GM10847 (cell line): ENCODE results near the gene WASHC4.

Experiments
- POLR2A ChIP-seq: IDR thresholded peaks from 2 replicates; pipeline ENCODE4 v1.6.1; 2011; ENCODE audit not compliant: insufficient read length; ENCODE audit errors: extremely low read depth

WASHC4 gene

DNA sequence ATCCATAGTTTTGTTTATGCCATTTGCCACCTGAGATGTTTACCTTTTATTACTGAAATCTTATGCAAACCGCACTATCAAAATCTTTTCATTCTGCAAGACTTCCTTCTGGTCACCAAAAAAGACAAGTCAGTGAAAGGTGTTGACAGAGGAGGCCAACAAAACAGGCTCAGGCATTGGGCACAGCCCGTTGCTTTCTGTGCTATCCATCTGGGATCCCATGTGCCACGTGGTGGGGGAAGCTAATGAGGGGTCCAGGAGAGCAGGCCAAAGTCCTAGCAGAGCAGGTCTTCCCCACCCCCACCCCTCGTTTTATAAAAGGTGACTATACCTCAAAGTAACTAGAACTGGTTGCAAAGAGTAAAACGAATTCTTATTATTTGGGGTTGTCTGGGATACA lies 24.5 kb upstream of the WASHC4 start:
- TF ChIP-seq POLR2A = no peak

DNA sequence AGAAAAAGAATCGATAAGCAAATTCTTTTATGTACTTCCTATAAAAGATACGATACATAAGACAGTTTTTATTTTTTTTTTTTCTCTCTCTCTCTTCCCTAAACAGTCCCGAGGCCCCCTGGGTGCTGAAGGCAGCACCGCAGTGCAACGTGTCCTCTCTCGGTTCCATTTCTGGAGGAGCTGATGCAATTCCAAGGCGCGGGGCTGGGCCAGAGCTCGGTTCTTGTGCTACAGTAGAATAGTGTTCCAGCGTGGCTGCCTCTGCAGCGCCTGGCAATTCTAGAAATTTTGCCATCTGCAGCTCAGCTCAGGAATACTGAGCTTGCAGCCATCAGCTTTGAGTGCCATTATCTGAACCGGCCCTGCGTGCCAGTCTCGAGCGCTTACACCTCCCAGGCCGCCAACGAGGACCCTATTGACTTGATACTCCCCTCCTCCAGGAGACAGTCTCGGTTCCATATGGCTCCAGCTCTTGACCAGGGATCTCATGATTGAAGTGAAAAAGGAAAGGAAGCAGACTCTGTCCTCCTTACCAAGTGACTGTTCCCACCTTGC lies 23.9 kb upstream of the WASHC4 start:
- no peak for TF ChIP-seq POLR2A

DNA sequence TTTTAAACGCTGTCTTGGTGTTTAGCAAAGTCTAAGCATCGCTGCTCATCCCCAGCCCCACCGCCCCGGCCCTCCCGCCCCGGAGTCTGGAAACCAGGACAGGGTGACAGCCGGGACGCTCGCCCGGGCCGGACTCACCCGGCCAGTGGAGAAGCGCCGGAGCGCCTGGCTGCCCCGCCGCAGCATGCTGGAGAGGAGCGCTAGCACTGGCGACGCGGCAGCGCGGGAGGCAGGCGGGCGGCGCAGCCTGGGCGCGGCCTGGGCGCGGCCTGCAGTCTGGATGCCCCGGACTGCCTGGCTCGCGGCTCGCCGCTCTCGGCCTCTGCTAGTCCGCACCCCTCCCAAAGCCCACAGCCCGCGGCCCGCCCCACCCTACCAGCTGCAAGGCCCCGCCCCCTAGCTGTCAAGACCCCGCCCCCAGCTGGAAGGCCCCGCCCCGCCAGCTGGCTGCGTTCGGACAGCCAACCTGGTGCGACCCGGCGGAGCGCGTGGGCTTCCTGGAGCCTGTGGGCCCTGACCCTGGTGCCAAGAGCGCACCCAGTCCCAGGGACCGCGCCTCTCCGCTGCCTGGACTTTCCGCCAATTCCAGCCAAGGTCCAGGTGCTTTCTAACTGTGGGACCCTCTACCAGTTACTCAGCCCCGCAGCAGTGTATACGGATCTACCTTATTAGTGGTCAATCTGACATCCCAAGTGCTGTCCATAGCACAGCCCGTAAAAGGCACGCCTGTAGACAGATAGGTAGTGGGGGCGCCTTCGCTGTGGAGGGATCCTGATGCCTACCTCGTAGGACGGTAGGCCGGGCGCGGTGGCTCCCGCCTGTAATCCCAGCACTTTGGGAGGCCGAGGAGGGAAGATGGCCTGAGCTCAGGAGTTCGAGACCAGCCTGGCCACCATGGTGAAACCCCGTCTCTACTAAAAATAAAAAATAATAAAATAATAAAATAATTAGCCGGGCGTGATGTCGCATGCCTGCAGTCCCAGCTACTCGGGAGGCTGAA lies 23.0 kb upstream of the WASHC4 start, which contains the start of gene ALDH1L2:
TSS of gene ALDH1L2 (minus strand) at position 208 of the 1,000 bp plus-strand sequence. CDS start at position 186, 22 bp downstream.
- TF ChIP-seq POLR2A = peak; percentile 41

DNA sequence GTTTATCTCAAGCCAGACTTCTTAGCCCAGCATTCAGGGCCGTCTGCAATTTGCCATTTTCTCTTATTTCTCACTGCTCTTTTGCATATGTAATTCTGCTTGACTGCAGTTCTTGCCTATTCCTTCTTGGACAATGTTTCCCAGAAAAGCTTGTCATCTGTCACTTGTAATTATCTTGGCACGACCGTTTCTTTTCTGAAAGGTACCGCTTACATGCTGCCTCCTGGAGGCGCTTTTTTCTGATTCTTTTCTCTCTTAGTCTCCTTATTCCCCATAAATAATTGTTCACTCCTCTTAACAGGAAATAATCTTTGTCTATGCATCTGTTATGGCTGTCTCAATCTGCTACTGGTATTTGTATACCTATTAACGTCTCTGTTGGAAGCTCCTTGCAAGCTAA lies 22.0 kb upstream of the WASHC4 start:
- TF ChIP-seq POLR2A = no peak

DNA sequence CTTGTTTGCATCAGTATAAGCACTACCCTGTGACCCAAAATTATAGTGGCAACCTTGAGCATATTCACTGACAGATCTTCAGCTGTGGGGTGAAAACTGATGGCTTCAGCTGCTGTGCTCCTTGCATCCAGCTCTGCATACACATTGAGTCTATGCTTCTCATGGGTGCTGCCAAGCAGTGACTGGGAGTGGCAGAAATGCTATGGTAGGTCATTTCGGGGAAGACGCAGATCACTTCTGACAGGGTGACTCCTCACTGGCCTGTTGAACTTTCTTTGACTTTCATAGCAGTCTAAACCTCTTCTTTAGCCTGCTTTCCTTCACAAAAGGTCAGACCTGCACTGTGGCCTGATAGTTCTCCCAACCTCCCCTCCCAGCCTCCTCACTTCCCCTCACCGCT lies 17.7 kb upstream of the WASHC4 start:
- TF ChIP-seq POLR2A = no peak

DNA sequence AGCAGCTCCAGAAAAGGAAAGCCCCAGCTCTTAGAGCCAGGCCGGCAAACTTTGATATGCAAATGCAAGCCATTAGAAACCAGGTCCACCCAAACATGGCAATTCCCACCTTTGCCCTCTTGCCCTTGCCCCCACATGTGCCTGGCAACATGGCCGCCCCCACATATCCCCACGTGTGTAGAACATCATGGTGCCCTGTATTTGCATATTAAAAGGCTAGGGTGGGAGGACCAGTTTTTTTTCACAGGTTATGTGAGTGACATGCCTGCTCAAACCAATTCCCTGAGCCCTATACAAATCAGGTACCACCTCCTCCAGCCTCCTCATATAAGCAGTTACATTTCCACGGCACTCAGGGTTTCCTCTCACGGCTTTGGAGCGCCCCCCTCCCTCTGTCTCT lies 17.2 kb upstream of the WASHC4 start:
- TF ChIP-seq POLR2A = no peak

DNA sequence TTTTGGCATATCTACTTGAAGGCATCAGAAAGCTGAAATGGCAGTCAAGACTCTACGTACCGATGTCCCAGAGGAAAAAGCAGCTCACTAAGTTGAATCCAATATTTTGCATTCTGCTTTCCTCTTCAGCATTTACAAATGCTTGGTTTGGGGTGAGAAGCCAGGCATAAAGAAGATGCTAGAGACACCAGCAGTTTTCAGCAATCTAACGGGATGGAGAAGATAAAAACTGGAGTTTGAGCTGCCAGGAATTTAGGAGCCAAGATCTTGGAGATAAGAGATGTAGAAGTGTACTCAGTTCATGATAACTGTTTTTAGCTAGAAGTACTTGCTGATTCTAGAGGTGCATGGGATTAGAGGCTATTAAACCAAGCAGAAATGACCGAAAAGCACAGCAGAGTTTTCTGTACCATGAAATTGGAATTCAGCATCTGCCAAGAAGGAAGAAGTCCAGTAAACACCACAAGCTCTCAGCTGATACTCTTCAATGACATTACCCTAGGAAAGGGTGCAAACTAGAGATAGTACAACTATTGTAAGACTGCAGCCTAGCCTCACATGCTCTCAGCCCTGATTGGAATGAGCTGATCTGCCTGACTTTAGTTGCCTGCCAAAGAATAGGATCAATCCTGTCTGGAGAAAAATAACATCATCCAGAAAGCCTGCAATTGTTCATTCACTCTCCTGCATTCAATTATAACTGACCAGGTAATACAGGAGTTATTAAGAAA lies 15.9 kb upstream of the WASHC4 start:
- no peak for TF ChIP-seq POLR2A

DNA sequence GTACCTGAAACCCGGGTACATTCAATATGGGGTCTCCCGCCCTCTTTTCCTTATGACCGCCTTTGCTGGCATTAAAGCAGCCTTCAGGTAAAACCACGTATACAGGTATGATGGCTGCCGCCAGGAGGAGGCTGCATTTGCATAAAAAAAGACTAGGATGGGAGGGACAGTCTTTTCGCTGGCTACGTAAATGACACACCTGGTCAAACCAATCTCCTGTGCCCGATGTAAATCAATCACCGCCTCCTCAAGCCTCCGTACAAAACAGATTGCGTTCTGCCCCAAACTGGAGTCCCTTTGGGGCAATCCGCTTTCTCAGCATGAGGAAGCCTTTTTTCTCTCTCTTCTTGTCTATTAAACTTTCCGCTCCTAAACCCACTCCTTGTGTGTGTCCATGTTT lies 15.2 kb upstream of the WASHC4 start:
- no peak for TF ChIP-seq POLR2A

DNA sequence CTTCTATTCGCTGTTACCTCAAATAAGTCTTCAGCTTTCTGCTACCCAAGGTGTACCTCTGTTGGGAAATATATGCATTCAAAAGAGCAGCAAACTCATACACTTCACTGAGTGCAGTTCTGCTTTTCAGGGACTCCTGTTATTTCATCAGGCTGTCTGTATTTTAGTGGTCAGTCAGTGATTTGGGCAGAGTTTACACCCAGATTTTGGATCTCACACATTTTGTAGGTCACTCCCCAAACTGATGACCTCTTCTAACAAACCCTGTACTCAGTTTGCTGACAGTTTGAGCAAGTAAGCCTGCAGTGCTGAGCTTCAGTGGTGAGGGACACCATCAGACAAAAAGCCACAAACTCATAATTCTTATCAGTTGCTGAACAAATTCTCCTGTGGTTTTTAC lies 8.2 kb upstream of the WASHC4 start:
- TF ChIP-seq POLR2A = no peak

DNA sequence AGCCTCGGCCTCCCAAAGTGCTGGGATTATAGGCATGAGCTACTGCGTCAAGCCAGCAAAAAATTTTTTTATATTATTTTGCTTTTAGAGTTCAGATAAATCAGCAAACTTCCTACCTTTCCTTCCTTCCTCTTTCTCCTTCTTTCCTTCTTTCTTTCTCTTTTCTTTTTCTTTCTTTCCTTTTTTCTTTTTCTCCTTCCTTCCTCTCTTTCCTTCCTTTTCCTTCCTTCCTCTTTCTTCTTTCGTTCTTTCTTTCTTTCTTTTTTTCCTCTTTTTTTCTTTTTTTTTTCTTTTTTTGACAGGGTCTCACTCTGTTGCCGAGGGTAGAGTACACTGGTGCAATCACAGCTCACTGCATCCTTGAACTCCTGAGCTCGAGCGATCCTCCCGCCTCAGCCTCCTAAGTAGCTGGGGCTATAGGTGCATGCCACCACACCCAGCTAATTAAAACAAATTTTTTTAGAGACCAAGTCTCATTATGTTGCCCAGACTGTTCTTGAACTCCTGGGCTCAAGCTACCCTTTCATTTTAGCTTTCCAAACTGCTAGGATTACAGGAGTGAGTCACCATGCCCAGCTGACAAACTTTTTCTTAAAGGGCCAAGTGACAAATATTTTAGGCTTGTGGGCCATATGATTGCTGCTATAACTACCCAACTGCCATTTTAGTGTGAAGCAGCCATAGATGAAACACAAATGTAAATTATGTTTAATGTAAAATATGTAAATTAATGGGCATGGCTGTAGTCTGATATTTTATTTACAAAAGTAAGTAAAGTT lies 7.1 kb upstream of the WASHC4 start:
- no peak for TF ChIP-seq POLR2A

DNA sequence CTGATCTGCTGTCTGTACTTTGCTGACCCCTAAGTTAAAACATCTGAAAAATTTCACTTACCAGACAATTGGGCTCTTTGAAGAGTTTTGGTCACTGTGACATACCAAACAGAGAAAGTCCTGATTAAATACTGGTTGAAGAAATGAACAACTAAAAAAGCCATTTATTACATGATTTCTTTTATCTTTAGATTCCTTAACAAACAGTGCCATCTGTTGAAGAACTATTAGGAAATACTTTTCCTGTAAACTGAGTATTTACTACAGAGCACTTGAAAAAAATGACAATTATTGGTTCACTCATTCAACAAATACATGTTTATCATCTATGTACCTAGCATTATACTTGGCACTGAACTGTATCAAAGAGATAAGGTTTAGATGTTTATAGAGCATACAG lies 6.5 kb upstream of the WASHC4 start:
- no peak for TF ChIP-seq POLR2A

DNA sequence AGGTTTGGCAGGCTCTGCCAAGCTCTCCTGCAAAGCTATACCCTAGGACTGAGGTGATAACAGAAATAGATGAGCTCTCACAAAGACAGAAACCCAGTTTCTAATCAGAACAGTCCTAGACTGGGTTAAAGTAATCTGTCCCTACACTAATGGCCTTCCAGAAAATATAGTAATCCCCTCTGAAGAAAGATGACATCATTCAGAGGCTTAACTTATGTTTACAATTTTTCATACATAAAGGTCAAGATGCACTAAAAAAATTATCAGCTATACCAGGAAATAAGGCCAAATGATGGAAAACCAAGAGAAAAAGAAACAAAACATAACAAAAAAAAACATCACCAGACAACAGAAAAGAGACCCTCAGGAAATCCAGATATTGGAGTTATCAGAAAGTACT lies 4.9 kb upstream of the WASHC4 start:
- TF ChIP-seq POLR2A = no peak

DNA sequence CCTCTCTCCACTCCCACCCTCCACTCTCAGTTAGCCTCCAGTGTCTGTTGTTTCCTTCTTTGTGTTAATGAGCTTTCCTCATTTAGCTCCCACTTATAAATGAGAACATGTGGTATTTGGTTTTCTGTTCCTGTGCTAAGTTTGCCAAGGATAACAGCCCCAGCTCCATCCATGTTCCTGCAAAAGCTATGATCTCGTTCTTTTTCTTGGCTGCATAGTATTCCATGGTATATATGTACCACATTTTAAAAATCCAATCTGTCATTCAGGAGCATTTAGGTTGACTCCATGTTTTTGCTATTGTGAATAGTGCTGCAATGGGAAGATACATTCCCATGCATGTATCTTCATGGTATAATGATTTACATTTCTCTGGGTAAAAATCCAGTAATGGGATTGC lies 2.8 kb upstream of the WASHC4 start:
- TF ChIP-seq POLR2A = no peak

DNA sequence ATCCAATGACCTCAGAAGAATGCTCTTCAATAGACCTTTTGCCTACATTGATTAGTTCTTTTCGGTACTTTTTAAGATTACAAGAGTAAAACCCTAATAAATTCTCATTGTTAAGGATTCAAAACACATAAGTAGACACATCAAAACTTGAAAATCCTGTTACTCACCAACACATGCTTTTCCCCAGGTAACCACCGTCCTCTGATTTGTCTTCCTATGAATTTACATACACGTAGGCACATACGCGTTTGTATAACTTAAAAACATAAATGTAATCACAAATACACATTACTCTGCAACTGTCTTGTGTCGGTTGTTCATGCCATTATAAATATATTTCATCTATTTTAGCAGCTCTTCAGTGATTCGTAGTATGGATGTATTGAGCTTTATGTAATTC lies 910 bp upstream of the WASHC4 start:
- TF ChIP-seq POLR2A = no peak

DNA sequence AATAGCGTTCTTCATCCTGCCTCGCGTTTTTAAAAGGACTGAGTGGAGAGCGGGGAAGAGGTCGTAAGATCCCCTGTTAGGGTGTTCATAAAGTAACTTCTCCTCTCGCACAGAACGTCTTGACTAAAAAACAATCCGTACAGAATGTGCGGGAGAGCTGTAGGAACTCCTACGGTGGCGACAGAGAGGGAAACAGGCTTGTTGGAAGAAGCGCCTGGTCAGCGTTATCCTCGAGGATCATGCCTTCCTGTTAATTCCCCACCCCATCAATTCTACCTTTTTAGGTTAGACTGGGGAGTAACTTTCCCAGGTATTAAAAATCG lies 399 bp upstream of the WASHC4 start:
- TF ChIP-seq POLR2A = no peak
